ENCODE data around the gene NUP205. TPM values are rescaled to one million over a fixed set of nuclear protein-coding genes. Genes with fewer than 3 reads are reported as not detected.

Gene NUP205
- total and polyA plus RNA-seq, 2 of the 13 experiments (the other 11 are each of a cell fraction or from before 2014, with no cell fraction given): 46.2 to 87.2 TPM

DNA sequence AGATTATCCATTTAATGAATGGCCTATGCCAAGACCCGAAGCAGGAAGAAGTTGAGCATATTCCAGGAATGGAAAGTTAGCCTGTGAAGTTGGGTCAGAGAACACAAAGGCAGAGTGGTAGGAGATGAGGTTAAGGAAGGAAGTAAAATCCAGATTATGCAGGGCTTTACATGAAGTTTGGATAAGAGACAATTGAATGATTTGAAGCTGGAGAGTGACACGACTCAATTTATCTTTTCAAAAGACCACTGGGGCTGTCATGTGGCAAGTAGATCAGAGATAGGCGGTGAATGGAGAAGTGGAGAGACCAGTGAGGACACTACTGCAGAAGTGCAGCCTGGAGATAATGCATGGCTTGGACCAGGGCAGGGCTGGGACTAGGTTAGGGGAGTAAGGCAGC, 40.7 kb upstream of the NUP205 start (continued):
- TF ChIP-seq ZNF407 (CRISPR knock-in tag; IDR thresholded peaks at IDR 0.05; ENCODE audit: not compliant biosample characterization) (no peak), SP5 (CRISPR knock-in tag; IDR thresholded peaks at IDR 0.05; ENCODE audit: borderline replicate concordance, low read depth) (no peak), TGIF2 (CRISPR knock-in tag; IDR thresholded peaks at IDR 0.05) (no peak), HMGXB4 (CRISPR knock-in tag; IDR thresholded peaks at IDR 0.05; ENCODE audit: borderline replicate concordance in 1 of 2, low read depth in 1 of 2) (no peak)

Measured in HepG2 (cell line).